ENCODE results near the gene MYO18A. TPM values are rescaled to one million over a fixed set of nuclear protein-coding genes. Genes with fewer than 3 reads are reported as not detected.

Gene MYO18A
- total and polyA plus RNA-seq, 10 of the 15 experiments (the other 5 are each of a cell fraction or from before 2014, with no cell fraction given) = 2.9 to 66.0 (median 24.5) TPM

DNA sequence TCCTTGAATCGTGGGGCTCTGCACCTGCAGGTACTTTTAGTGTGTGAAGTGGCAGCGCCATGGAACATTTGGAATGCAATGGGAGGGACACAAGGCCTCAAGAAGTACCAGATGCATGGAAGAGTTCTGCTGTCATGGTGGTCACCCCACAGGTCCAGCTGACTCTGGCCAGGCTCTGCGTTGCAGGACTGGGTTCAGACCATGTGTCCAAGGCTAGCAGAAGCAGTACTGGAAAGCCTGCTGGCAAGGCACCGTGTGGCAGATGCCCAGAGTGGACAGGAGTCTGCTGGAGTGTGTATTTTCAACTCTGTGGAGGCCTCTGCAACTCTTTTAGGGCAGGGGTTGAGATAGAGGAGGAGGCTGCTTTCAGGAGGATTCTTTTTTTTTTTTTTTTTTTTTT, 135.2 kb downstream of the MYO18A start:
- H3K4me3 ChIP-seq = no peak overlapping the region
- H3K9me3 ChIP-seq (replicated peaks; ENCODE audit: control insufficient read depth, insufficient read depth, low read length) = no peaks in the 10 kb centered on the region
- no peak for ATAC-seq
- TF ChIP-seq MTA2 (IDR thresholded peaks at IDR 0.05; ENCODE audit: low read depth) (no peak), RCOR1 (conservative IDR thresholded peaks at IDR 0.05; ENCODE audit: low read depth, low read length) (no peak), EP300 (IDR thresholded peaks at IDR 0.05; ENCODE audit: borderline replicate concordance in 1 of 2, control insufficient read depth in 1 of 2, low read depth in 2 of 2, low read length in 2 of 2) (no peak), BACH1 (IDR thresholded peaks at IDR 0.05; ENCODE audit: borderline replicate concordance) (no peak), CREM (IDR thresholded peaks at IDR 0.05; ENCODE audit: low read depth) (no peak), CHD4 (IDR thresholded peaks at IDR 0.05) (no peak), BMI1 (IDR thresholded peaks at IDR 0.05; ENCODE audit: borderline replicate concordance) (no peak), HDAC2 (IDR thresholded peaks at IDR 0.05) (no peak), TAF1 (IDR thresholded peaks at IDR 0.05; ENCODE audit: borderline replicate concordance, low read depth, low read length) (no peak), E2F4 (IDR thresholded peaks at IDR 0.05; ENCODE audit: low read depth, low read length) (no peak)
- H3K27me3 ChIP-seq (replicated peaks in 1 of 2; ENCODE audit: control insufficient read depth in 2 of 2, insufficient read depth in 2 of 2, low read length in 1 of 2) = peaks cover 2 to 4% of the 10 kb centered on the region in 2 experiments; a peak in 3 of 4 replicates
- no peaks in the 10 kb centered on the region for H3K79me2 ChIP-seq (ENCODE audit: control insufficient read depth, insufficient read depth, low read length)
- no TSS peak for BruUV-seq (replicated peaks)
- no peak overlapping the region for H3K9ac ChIP-seq (ENCODE audit: control insufficient read depth, insufficient read depth, low read length)
- H3K36me3 ChIP-seq (ENCODE audit: control insufficient read depth in 2 of 2, insufficient read depth in 2 of 2, low read length in 1 of 2) = no peaks in the 10 kb centered on the region
- intact Hi-C loops (cut with micrococcal nuclease; ENCODE audit: unreplicated experiment) = no loop called here
- RAD21 ChIA-PET (ENCODE audit: unreplicated experiment) = interaction anchor here (1.0 kb wide), 1 partner anchor 72 kb away, joined by 3 read pairs; no protein-coding TSS in a partner anchor
- no peaks in the 10 kb centered on the region for H4K20me1 ChIP-seq (ENCODE audit: control insufficient read depth, insufficient read depth)
- POLR2A ChIA-PET = no interaction called here
- H2AFZ ChIP-seq (ENCODE audit: control insufficient read depth, low read depth, low read length) = no peak overlapping the region
- no peak overlapping the region for H3K27ac ChIP-seq (ENCODE audit: control insufficient read depth, insufficient read depth)
- SMC1A ChIA-PET (ENCODE audit: uncharacterized antibody, unreplicated experiment) = no interaction called here
- in situ Hi-C loops (cut with MboI) = no loop called here
- CTCF ChIA-PET = interaction anchor here (1.4 kb wide), 1 partner anchor 79 kb away, joined by 3 read pairs; no protein-coding TSS in a partner anchor
- H3K4me2 ChIP-seq (ENCODE audit: control insufficient read depth, insufficient read depth) = no peak overlapping the region
- WGBS (ENCODE audit: insufficient coverage, insufficient replicate concordance, low lambda C conversion rate, missing lambda C conversion rate) = 44% methylated on average over 4 of the region's 4 CpGs
- FAIRE-seq = no peak
- DNase-seq (ENCODE audit: low read depth, low spot score) = no peak
- peaks cover 13% of the 10 kb centered on the region for H3K4me1 ChIP-seq (ENCODE audit: control insufficient read depth, insufficient read depth, low read length)

Data from GM12878 (cell line).